ENCODE measurements around the gene ADAM23.

The ADAM23 gene

DNA sequence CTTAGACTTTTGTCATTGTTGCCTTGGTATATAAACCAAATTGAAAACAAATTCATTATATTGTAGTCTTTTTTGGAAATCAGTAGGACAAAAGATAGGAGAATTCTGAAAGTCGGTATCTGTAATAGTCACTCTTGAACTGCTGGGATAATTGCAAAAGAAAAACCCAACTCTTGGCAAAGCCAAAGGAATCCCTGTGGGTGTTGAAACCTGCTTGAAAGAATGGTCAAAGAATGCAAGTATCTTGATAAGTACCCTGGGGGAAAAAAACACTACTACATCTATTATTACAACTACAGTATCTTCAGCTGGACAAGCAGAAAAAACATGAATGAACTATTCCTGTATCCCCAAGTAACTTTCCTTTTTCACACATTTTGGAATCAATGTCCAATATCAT lies 191.7 kb downstream of the ADAM23 start:
- DNase-seq (ENCODE audit: low spot score) (no peak), FAIRE-seq (no peak)

GRCh38 chr2:206639636-206640035 lies 196.3 kb downstream of the ADAM23 start:
- no peak for FAIRE-seq

GRCh38 chr2:206641226-206641625 lies 197.9 kb downstream of the ADAM23 start:
- no peak for FAIRE-seq
- no peak for DNase-seq (ENCODE audit: low spot score)

More at GRCh38 chr2:206639636-206640035, 196.3 kb downstream of the ADAM23 start:
- no peak for DNase-seq (ENCODE audit: low spot score)

- FAIRE-seq, result no peak
- DNase-seq (ENCODE audit: low spot score), result peak; percentile 62
These were observed 199.0 kb downstream of the ADAM23 start, which contains the start of gene FAM237A for GRCh38 chr2:206642075-206643025. TSS of gene FAM237A (plus strand) at chr2:206642487. CDS start at chr2:206644237, 1,750 bp downstream.

DNA sequence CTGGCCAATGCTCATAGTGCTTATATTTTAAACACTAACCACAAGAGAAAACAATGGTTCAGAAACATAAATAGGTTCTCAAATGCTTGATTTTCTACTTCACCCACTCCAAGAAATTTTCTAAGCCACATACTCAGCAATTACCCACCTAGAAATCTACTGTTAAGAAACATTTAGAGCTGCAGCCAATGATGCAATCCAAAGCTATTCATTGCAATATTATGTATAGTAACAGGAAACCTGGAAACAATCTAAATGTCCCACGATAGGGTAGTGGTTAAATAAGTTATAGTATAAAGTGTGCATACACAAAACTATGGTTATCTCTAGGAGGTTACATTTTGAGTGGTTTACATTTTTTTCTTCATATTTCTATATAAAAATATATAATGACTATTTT lies 204.7 kb downstream of the ADAM23 start:
- no peak for DNase-seq (ENCODE audit: low spot score)
- FAIRE-seq, result no peak

- DNase-seq (ENCODE audit: low spot score) (no peak), FAIRE-seq (no peak)
These were observed 213.8 kb downstream of the ADAM23 start for GRCh38 chr2:206657087-206657486.

DNA sequence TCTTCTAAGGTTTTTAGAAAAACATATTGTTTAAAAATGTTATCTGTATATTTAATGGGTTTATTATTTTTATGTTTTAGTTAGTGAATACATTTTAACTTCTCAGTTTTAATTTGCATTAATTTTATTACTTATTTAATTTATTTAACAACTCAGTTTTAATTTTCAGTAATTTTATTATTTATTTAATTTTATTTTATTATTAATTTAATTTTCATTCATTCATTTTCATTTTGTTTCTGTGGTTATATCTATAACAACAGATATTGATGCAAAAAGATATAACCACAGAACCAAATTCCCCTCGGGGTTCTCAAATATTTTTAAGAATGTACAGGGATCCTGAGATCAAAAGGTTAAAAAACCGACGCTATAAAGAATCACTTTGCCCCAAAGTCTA lies 221.9 kb downstream of the ADAM23 start:
- FAIRE-seq (no peak), DNase-seq (ENCODE audit: low spot score) (no peak)
